Measurements from ENCODE around the gene CSN3. TPM values are rescaled to one million over a fixed set of nuclear protein-coding genes. Genes with fewer than 3 reads are reported as not detected.
"Not testable (repeated sequence)": the region's sequence is repeated elsewhere in the genome, so short reads cannot be mapped to it uniquely, and the experiment has no call there.

The CSN3 gene
- total and polyA plus RNA-seq, 4 experiments from 2014 or later: not detected

GRCh38 chr4:70216550-70216949 is 25.8 kb upstream of the CSN3 start:
- H3K27ac ChIP-seq (ENCODE audit: low read depth, low read length); H3K4me1 Mint-ChIP-seq; H3K9me3 Mint-ChIP-seq; H3K36me3 Mint-ChIP-seq; H3K9me3 ChIP-seq (ENCODE audit: control insufficient read depth in 1 of 2, low read length in 2 of 2); DNase-seq; H3K4me3 Mint-ChIP-seq; POLR2A ChIA-PET (ENCODE audit: partially characterized antibody); H3K27me3 Mint-ChIP-seq; CTCF ChIA-PET (ENCODE audit: partially characterized antibody); H3K4me1 ChIP-seq (ENCODE audit: insufficient read depth, low read length); H3K27me3 ChIP-seq (ENCODE audit: insufficient read depth, low read length); H3K36me3 ChIP-seq (ENCODE audit: insufficient read depth, low read length); intact Hi-C loops (cut with micrococcal nuclease); H3K27ac Mint-ChIP-seq; H3K4me3 ChIP-seq (ENCODE audit: low read length in 2 of 2): not testable (repeated sequence)

- H3K4me3 Mint-ChIP-seq; H3K27me3 ChIP-seq (ENCODE audit: insufficient read depth, low read length); DNase-seq; POLR2A ChIA-PET (ENCODE audit: partially characterized antibody); H3K4me1 ChIP-seq (ENCODE audit: insufficient read depth, low read length); H3K4me3 ChIP-seq (ENCODE audit: low read length in 2 of 2); H3K27me3 Mint-ChIP-seq; H3K4me1 Mint-ChIP-seq; CTCF ChIA-PET (ENCODE audit: partially characterized antibody); H3K36me3 Mint-ChIP-seq; H3K27ac Mint-ChIP-seq; H3K27ac ChIP-seq (ENCODE audit: low read depth, low read length); intact Hi-C loops (cut with micrococcal nuclease); H3K9me3 Mint-ChIP-seq; H3K9me3 ChIP-seq (ENCODE audit: control insufficient read depth in 1 of 2, low read length in 2 of 2); H3K36me3 ChIP-seq (ENCODE audit: insufficient read depth, low read length): not testable (repeated sequence)
Measured at GRCh38 chr4:70221389-70221788, 21.0 kb upstream of the CSN3 start.

GRCh38 chr4:70221818-70222217 is 20.6 kb upstream of the CSN3 start:
- H3K4me1 Mint-ChIP-seq; H3K4me1 ChIP-seq (ENCODE audit: insufficient read depth, low read length); H3K9me3 Mint-ChIP-seq; H3K9me3 ChIP-seq (ENCODE audit: control insufficient read depth in 1 of 2, low read length in 2 of 2); DNase-seq; H3K27me3 Mint-ChIP-seq; POLR2A ChIA-PET (ENCODE audit: partially characterized antibody); intact Hi-C loops (cut with micrococcal nuclease); H3K27ac ChIP-seq (ENCODE audit: low read depth, low read length); H3K27ac Mint-ChIP-seq; H3K36me3 ChIP-seq (ENCODE audit: insufficient read depth, low read length); H3K27me3 ChIP-seq (ENCODE audit: insufficient read depth, low read length); H3K4me3 Mint-ChIP-seq; H3K4me3 ChIP-seq (ENCODE audit: low read length in 2 of 2); H3K36me3 Mint-ChIP-seq; CTCF ChIA-PET (ENCODE audit: partially characterized antibody): not testable (repeated sequence)

- Histone ChIP-seq H3K4me1 (ENCODE audit: insufficient read depth, low read length) (no peaks in the 10 kb centered on the region), H3K36me3 (ENCODE audit: insufficient read depth, low read length) (no peaks in the 10 kb centered on the region), H3K9me3 (ENCODE audit: control insufficient read depth in 1 of 2, low read length in 2 of 2) (no peaks in the 10 kb centered on the region), H3K27me3 (ENCODE audit: insufficient read depth, low read length) (no peaks in the 10 kb centered on the region), H3K4me3 (ENCODE audit: low read length in 2 of 2) (no peak within 1 kb of the TSS), H3K27ac (ENCODE audit: low read depth, low read length) (no peak within 1 kb of the TSS)
- no peaks in the 10 kb centered on the region for H3K27me3 Mint-ChIP-seq
- no peak for DNase-seq
- no peaks in the 10 kb centered on the region for H3K36me3 Mint-ChIP-seq
- no peaks in the 10 kb centered on the region for H3K4me1 Mint-ChIP-seq
- ChIA-PET CTCF (ENCODE audit: partially characterized antibody) (no interaction called here), POLR2A (ENCODE audit: partially characterized antibody) (no interaction called here)
- intact Hi-C loops (cut with micrococcal nuclease): no loop called here
- H3K4me3 Mint-ChIP-seq: no peak within 1 kb of the TSS
- H3K9me3 Mint-ChIP-seq: no peaks in the 10 kb centered on the region
- H3K27ac Mint-ChIP-seq: no peak within 1 kb of the TSS
Measured at GRCh38 chr4:70225824-70226223, 16.6 kb upstream of the CSN3 start, which contains the start of gene FDCSP. Gene FDCSP (plus strand): TSS chr4:70226124. CDS start chr4:70231195, 5,071 bp downstream.

GRCh38 chr4:70236125-70236524 is 6.3 kb upstream of the CSN3 start:
- CTCF ChIA-PET (ENCODE audit: partially characterized antibody): no interaction called here

GRCh38 chr4:70239131-70239883 is 3.1 kb upstream of the CSN3 start:
- Mint-ChIP-seq H3K36me3 (no peaks in the 10 kb centered on the region), H3K4me1 (no peaks in the 10 kb centered on the region), H3K9me3 (peaks cover 0 to 2% (median 0%) of the 10 kb centered on the region in 8 donors), H3K4me3 (no peak overlapping the region), H3K27me3 (no peaks in the 10 kb centered on the region), H3K27ac (no peak overlapping the region)
- Histone ChIP-seq H3K36me3 (ENCODE audit: insufficient read depth, low read length) (no peaks in the 10 kb centered on the region), H3K4me1 (ENCODE audit: insufficient read depth, low read length) (no peaks in the 10 kb centered on the region), H3K4me3 (ENCODE audit: low read length in 2 of 2) (no peak overlapping the region), H3K27ac (ENCODE audit: low read depth, low read length) (no peak overlapping the region), H3K27me3 (ENCODE audit: insufficient read depth, low read length) (peaks cover 3% of the 10 kb centered on the region), H3K9me3 (ENCODE audit: control insufficient read depth in 1 of 2, low read length in 2 of 2) (no peaks in the 10 kb centered on the region)
- ChIA-PET POLR2A (ENCODE audit: partially characterized antibody) (no interaction called here), CTCF (ENCODE audit: partially characterized antibody) (no interaction called here)
- intact Hi-C loops (cut with micrococcal nuclease): no loop called here
- DNase-seq: no peak

More at GRCh38 chr4:70236125-70236524, 6.3 kb upstream of the CSN3 start:
- Histone ChIP-seq H3K4me3 (ENCODE audit: low read length in 2 of 2) (no peak overlapping the region), H3K36me3 (ENCODE audit: insufficient read depth, low read length) (no peaks in the 10 kb centered on the region), H3K9me3 (ENCODE audit: control insufficient read depth in 1 of 2, low read length in 2 of 2) (no peaks in the 10 kb centered on the region), H3K27me3 (ENCODE audit: insufficient read depth, low read length) (peaks cover 3% of the 10 kb centered on the region), H3K4me1 (ENCODE audit: insufficient read depth, low read length) (no peaks in the 10 kb centered on the region), H3K27ac (ENCODE audit: low read depth, low read length) (no peak overlapping the region)
- intact Hi-C loops (cut with micrococcal nuclease): no loop called here
- Mint-ChIP-seq H3K36me3 (no peaks in the 10 kb centered on the region), H3K9me3 (peaks cover 0 to 2% (median 0%) of the 10 kb centered on the region in 8 donors), H3K4me1 (no peaks in the 10 kb centered on the region), H3K27ac (no peak overlapping the region), H3K27me3 (no peaks in the 10 kb centered on the region), H3K4me3 (no peak overlapping the region)
- POLR2A ChIA-PET (ENCODE audit: partially characterized antibody): no interaction called here
- no peak for DNase-seq

GRCh38 chr4:70239884-70240591 is 2.4 kb upstream of the CSN3 start:
- ChIA-PET POLR2A (ENCODE audit: partially characterized antibody) (no interaction called here), CTCF (ENCODE audit: partially characterized antibody) (no interaction called here)
- no peaks in the 10 kb centered on the region for H3K27me3 Mint-ChIP-seq
- no peak overlapping the region for H3K27ac Mint-ChIP-seq
- H3K27me3 ChIP-seq (ENCODE audit: insufficient read depth, low read length): peaks cover 3% of the 10 kb centered on the region
- H3K9me3 ChIP-seq (ENCODE audit: control insufficient read depth in 1 of 2, low read length in 2 of 2): no peaks in the 10 kb centered on the region
- no peaks in the 10 kb centered on the region for H3K4me1 Mint-ChIP-seq
- no peak overlapping the region for H3K4me3 ChIP-seq (ENCODE audit: low read length in 2 of 2)
- intact Hi-C loops (cut with micrococcal nuclease): no loop called here
- H3K27ac ChIP-seq (ENCODE audit: low read depth, low read length): no peak overlapping the region
- H3K4me3 Mint-ChIP-seq: no peak overlapping the region
- H3K36me3 ChIP-seq (ENCODE audit: insufficient read depth, low read length): no peaks in the 10 kb centered on the region
- peaks cover 0 to 2% (median 0%) of the 10 kb centered on the region in 8 donors for H3K9me3 Mint-ChIP-seq
- H3K4me1 ChIP-seq (ENCODE audit: insufficient read depth, low read length): no peaks in the 10 kb centered on the region
- DNase-seq: no peak
- no peaks in the 10 kb centered on the region for H3K36me3 Mint-ChIP-seq

Data from CD4-positive, alpha-beta memory T cell (primary cell).